SK-N-SH (cell line): ENCODE results near the gene MAP3K13. TPM values are rescaled to one million over a fixed set of nuclear protein-coding genes. Genes with fewer than 3 reads are reported as not detected.
"Not testable (repeated sequence)": the region's sequence is repeated elsewhere in the genome, so short reads cannot be mapped to it uniquely, and the experiment has no call there.

Experiments used
- CTCF ChIA-PET: fragments of 300-600, 350-600 bp; formaldehyde crosslinking; extraction: SDS; loops from one replicate; lab custom pipeline; 2021; lab: Yijun Ruan, JAX
- POLR2A ChIA-PET: fragments of 350-600 bp; sonication (Branson Sonifier 250); formaldehyde crosslinking; extraction: SDS; loops from one replicate; lab custom pipeline; 2020; ENCODE audit warnings: antibody characterized with exemption, inconsistent platforms; lab: Yijun Ruan, JAX
- DNase-seq: peaks from one replicate; pipeline ENCODE4 v3.0.0; 2012
- H2AFZ ChIP-seq: fragments of 200-600 bp; sonication (generic); 2 replicates; pipeline ENCODE4 v1.8.1; 2016; ENCODE audit warnings: antibody characterized with exemption, mild to moderate bottlenecking, low read depth
- H3F3A ChIP-seq: fragments of 200-600 bp; sonication (generic); replicated peaks from 2 replicates; pipeline ENCODE3; 2016; ENCODE audit warnings: antibody characterized with exemption, mild to moderate bottlenecking; ENCODE audit not compliant: insufficient read depth
- H3K27ac ChIP-seq, 2 experiments: fragments of 200-500 bp in 1 of 2; fragments of 200-600 bp in 1 of 2; sonication (Bioruptor generic) in 1 of 2; sonication (generic), shearing (Covaris generic) in 1 of 2; 2 replicates each; pipeline versions ENCODE4 v1.5.1 to v1.6.1; 2014 to 2016; ENCODE audit warnings: low read depth in 2 of 2, inconsistent platforms in 1 of 2, low read length in 1 of 2, mild to moderate bottlenecking in 1 of 2, mixed read lengths in 1 of 2
- H3K27me3 ChIP-seq: fragments of 200-600 bp; sonication (generic), shearing (Covaris generic); 2 replicates; pipeline ENCODE4 v1.6.1; 2016; ENCODE audit warnings: mixed run types; ENCODE audit not compliant: insufficient read depth
- H3K36me3 ChIP-seq, 2 experiments: fragments of 200-500 bp in 1 of 2; fragments of 200-600 bp in 1 of 2; sonication (Bioruptor generic) in 1 of 2; sonication (generic) in 1 of 2; replicated peaks in 1 of 2; 2 replicates each; pipeline versions ENCODE3 to v1.5.1; 2014 to 2016; ENCODE audit warnings: low read length in 1 of 2, mild to moderate bottlenecking in 1 of 2; ENCODE audit not compliant: insufficient read depth in 2 of 2, control insufficient read depth in 1 of 2
- H3K4me1 ChIP-seq, 2 experiments: fragments of 200-500 bp in 1 of 2; fragments of 200-600 bp in 1 of 2; sonication (Bioruptor generic) in 1 of 2; sonication (generic), shearing (Covaris generic) in 1 of 2; 2 replicates each; pipeline versions ENCODE4 v1.5.1 to v1.6.1; 2014 to 2016; ENCODE audit warnings: low read depth in 1 of 2, low read length in 1 of 2, mixed run types in 1 of 2; ENCODE audit not compliant: insufficient read depth in 2 of 2, control insufficient read depth in 1 of 2
- H3K4me2 ChIP-seq: fragments of 200-600 bp; sonication (generic), shearing (Covaris generic); 2 replicates; pipeline ENCODE4 v1.6.1; 2017; ENCODE audit warnings: mixed run types
- H3K4me3 ChIP-seq, 2 experiments: fragments of 200-500 bp in 1 of 2; fragments of 200-600 bp in 1 of 2; sonication (Bioruptor generic) in 1 of 2; sonication (generic), shearing (Covaris generic) in 1 of 2; 2 replicates each; pipeline versions ENCODE4 v1.5.1 to v1.8.1; 2014 to 2016; ENCODE audit warnings: low read depth in 2 of 2, inconsistent platforms in 1 of 2, low read length in 1 of 2, mild to moderate bottlenecking in 1 of 2, mixed read lengths in 1 of 2, moderate library complexity in 1 of 2
- H3K79me2 ChIP-seq: fragments of 200-600 bp; sonication (generic); 2 replicates; pipeline ENCODE4 v1.8.1; 2017; ENCODE audit warnings: mild to moderate bottlenecking; ENCODE audit not compliant: insufficient read depth
- H3K9ac ChIP-seq: fragments of 200-600 bp; sonication (generic); 2 replicates; pipeline ENCODE4 v1.6.1; 2017; ENCODE audit warnings: mixed run types
- H3K9me2 ChIP-seq: fragments of 200-600 bp; sonication (generic); 2 replicates; pipeline ENCODE4 v1.6.1; 2017; ENCODE audit warnings: mixed run types
- H3K9me3 ChIP-seq: fragments of 200-600 bp; sonication (generic); 2 replicates; pipeline ENCODE4 v1.6.1; 2017; ENCODE audit warnings: mixed run types, mild to moderate bottlenecking, moderate library complexity
- H4K20me1 ChIP-seq: fragments of 200-600 bp; sonication (generic); 2 replicates; pipeline ENCODE4 v1.6.1; 2017; ENCODE audit warnings: mild to moderate bottlenecking, mixed run types; ENCODE audit not compliant: insufficient read depth
- CHD2 ChIP-seq: fragments of 150-350 bp; IDR thresholded peaks from 2 replicates; pipeline ENCODE4 v1.6.1; 2018; ENCODE audit warnings: low read length; ENCODE audit not compliant: partially characterized antibody
- CTCF ChIP-seq: fragments of 200-600 bp; sonication (generic); IDR thresholded peaks from 2 replicates; pipeline ENCODE4 v1.6.1; 2017; ENCODE audit warnings: antibody characterized with exemption, mild to moderate bottlenecking, moderate library complexity
- ELF1 ChIP-seq: IDR thresholded peaks from 2 replicates; pipeline ENCODE4 v1.4.0; 2012
- FOXJ3 ChIP-seq: sonication (generic); formaldehyde crosslinking; IDR thresholded peaks from 2 replicates; pipeline ENCODE4 v1.5.1; 2020; ENCODE audit warnings: mild to moderate bottlenecking, missing genetic modification reagents
- MEF2A ChIP-seq: IDR thresholded peaks from 2 replicates; pipeline ENCODE4 v1.4.0; 2012; ENCODE audit warnings: low read depth, borderline replicate concordance
- NRF1 ChIP-seq: IDR thresholded peaks from 2 replicates; pipeline ENCODE4 v1.6.1; 2012; ENCODE audit warnings: low read depth, mild to moderate bottlenecking, low read length
- PBX3 ChIP-seq: IDR thresholded peaks from 2 replicates; pipeline ENCODE4; 2012
- RAD21 ChIP-seq: IDR thresholded peaks from 2 replicates; pipeline ENCODE4 v1.6.1; 2012; ENCODE audit warnings: mild to moderate bottlenecking, low read length
- RXRA ChIP-seq: IDR thresholded peaks from 2 replicates; pipeline ENCODE4 v1.4.0; 2012; ENCODE audit warnings: low read depth, mild to moderate bottlenecking, borderline replicate concordance
- SIN3A ChIP-seq: IDR thresholded peaks from 2 replicates; pipeline ENCODE4 v1.6.1; 2012; ENCODE audit warnings: low read depth, mild to moderate bottlenecking, low read length, moderate library complexity, borderline replicate concordance
- TCF12 ChIP-seq: IDR thresholded peaks from 2 replicates; pipeline ENCODE4 v1.4.0; 2012
- TEAD4 ChIP-seq: IDR thresholded peaks from 2 replicates; pipeline ENCODE4 v1.4.0; 2012; ENCODE audit warnings: mild to moderate bottlenecking, borderline replicate concordance; ENCODE audit not compliant: insufficient read depth
- WGBS: methylation state at CpG from one replicate; pipeline ENCODE4 v1.1.6; 2017; ENCODE audit warnings: low lambda C conversion rate; 5-methylcytosine and 5-hydroxymethylcytosine counted together
- polyA plus RNA-seq, 3 experiments: library from polyadenylated mRNA; depleted of rRNA; stranded (reverse); fragments of >200 nt; gene quantifications; 2 replicates each; pipeline ENCODE4 v1.2.3, GENCODE V29; 2012

The MAP3K13 gene
- polyA plus RNA-seq, 1 of the 3 experiments (the other 2 are of a cell fraction), result 9.1 TPM

GRCh38 chr3:185460719-185461350 lies 97.9 kb downstream of the MAP3K13 start (continued):
- TF ChIP-seq CHD2 (no peak), RAD21 (peak; percentile 28; the same call in 1 of the 2 replicates)

GRCh38 chr3:185465471-185465870 lies 102.5 kb downstream of the MAP3K13 start:
- H4K20me1 ChIP-seq, result no peaks in the 10 kb centered on the region
- WGBS, result 94% methylated on average over 9 of the region's 9 CpGs
- no peak overlapping the region for H2AFZ ChIP-seq
- H3F3A ChIP-seq, result no peaks in the 10 kb centered on the region
- H3K4me3 ChIP-seq, result no peak overlapping the region
- no peak for TF ChIP-seq ELF1
- no peak for TF ChIP-seq RXRA
- no peak for TF ChIP-seq CTCF
- no peak for TF ChIP-seq TEAD4
- no peak for TF ChIP-seq TCF12
- TF ChIP-seq FOXJ3 (CRISPR knock-in tag), result no peak
- TF ChIP-seq PBX3, result no peak
- TF ChIP-seq SIN3A, result no peak
- TF ChIP-seq NRF1, result no peak
- no peak for TF ChIP-seq MEF2A
- ChIA-PET POLR2A (no interaction called here), CTCF (no interaction called here)
- H3K79me2 ChIP-seq, result no peaks in the 10 kb centered on the region
- H3K36me3 ChIP-seq, result peaks cover 0 to 15% of the 10 kb centered on the region in 2 experiments
- no peak overlapping the region for H3K9ac ChIP-seq
- H3K9me2 ChIP-seq, result no peaks in the 10 kb centered on the region
- no peaks in the 10 kb centered on the region for H3K9me3 ChIP-seq
- no peaks in the 10 kb centered on the region for H3K27me3 ChIP-seq
- H3K4me1 ChIP-seq, result no peaks in the 10 kb centered on the region
- no peak overlapping the region for H3K4me2 ChIP-seq
- no peak for DNase-seq
- no peak overlapping the region for H3K27ac ChIP-seq

GRCh38 chr3:185466123-185466522 lies 103.2 kb downstream of the MAP3K13 start:
- H3K4me3 ChIP-seq, H4K20me1 ChIP-seq, H3K9me3 ChIP-seq, H2AFZ ChIP-seq, POLR2A ChIA-PET, H3K27me3 ChIP-seq, H3K9ac ChIP-seq, CTCF ChIA-PET, H3K4me2 ChIP-seq, H3K79me2 ChIP-seq, H3K27ac ChIP-seq, H3K4me1 ChIP-seq, DNase-seq, H3K9me2 ChIP-seq, H3F3A ChIP-seq: not testable (repeated sequence)
- 93% methylated on average over 5 of the region's 5 CpGs for WGBS
- H3K36me3 ChIP-seq, result peaks cover 0 to 15% of the 10 kb centered on the region in 2 experiments
